ENCODE results near the gene NFIX. TPM values are rescaled to one million over a fixed set of nuclear protein-coding genes. Genes with fewer than 3 reads are reported as not detected.

NFIX gene
- total RNA-seq, 1 donor from 2014 or later: 5.0 TPM

- DNase-seq (ENCODE audit: extremely low read depth, low read depth, low spot score): no peak
These were observed 38.7 kb downstream of the NFIX start for GRCh38 chr19:13033819-13034611.

GRCh38 chr19:13034636-13035035 is 39.4 kb downstream of the NFIX start:
- DNase-seq (ENCODE audit: extremely low read depth, low read depth, low spot score): no peak

GRCh38 chr19:13035820-13036365 is 40.6 kb downstream of the NFIX start:
- no peak for DNase-seq (ENCODE audit: extremely low read depth, low read depth, low spot score)

GRCh38 chr19:13036366-13036976 is 41.2 kb downstream of the NFIX start:
- DNase-seq (ENCODE audit: extremely low read depth, low read depth, low spot score): no peak

GRCh38 chr19:13037161-13037560 is 41.9 kb downstream of the NFIX start:
- DNase-seq (ENCODE audit: extremely low read depth, low read depth, low spot score): no peak

- no peak for DNase-seq (ENCODE audit: extremely low read depth, low read depth, low spot score)
These were observed 42.5 kb downstream of the NFIX start for GRCh38 chr19:13037731-13038130.

GRCh38 chr19:13038306-13039210 is 43.3 kb downstream of the NFIX start:
- DNase-seq (ENCODE audit: extremely low read depth, low read depth, low spot score): no peak

- DNase-seq (ENCODE audit: extremely low read depth, low read depth, low spot score): no peak
These were observed 44.0 kb downstream of the NFIX start for GRCh38 chr19:13039211-13039789.

- no peak for DNase-seq (ENCODE audit: extremely low read depth, low read depth, low spot score)
These were observed 45.1 kb downstream of the NFIX start for GRCh38 chr19:13040232-13040947.

GRCh38 chr19:13040948-13041292 is 45.6 kb downstream of the NFIX start:
- no peak for DNase-seq (ENCODE audit: extremely low read depth, low read depth, low spot score)

GRCh38 chr19:13042443-13043130 is 47.3 kb downstream of the NFIX start:
- DNase-seq (ENCODE audit: extremely low read depth, low read depth, low spot score): no peak

- DNase-seq (ENCODE audit: extremely low read depth, low read depth, low spot score): no peak
These were observed 48.0 kb downstream of the NFIX start for GRCh38 chr19:13043285-13043684.

- DNase-seq (ENCODE audit: extremely low read depth, low read depth, low spot score): no peak
These were observed 49.1 kb downstream of the NFIX start for GRCh38 chr19:13044231-13044836.

GRCh38 chr19:13045812-13046211 is 50.5 kb downstream of the NFIX start:
- no peak for DNase-seq (ENCODE audit: extremely low read depth, low read depth, low spot score)

GRCh38 chr19:13047374-13047773 is 52.1 kb downstream of the NFIX start:
- DNase-seq (ENCODE audit: extremely low read depth, low read depth, low spot score): no peak

GRCh38 chr19:13050274-13050673 is 55.0 kb downstream of the NFIX start:
- DNase-seq (ENCODE audit: extremely low read depth, low read depth, low spot score): no peak

- no peak for DNase-seq (ENCODE audit: extremely low read depth, low read depth, low spot score)
These were observed 56.4 kb downstream of the NFIX start for GRCh38 chr19:13051557-13052165.

GRCh38 chr19:13052447-13053175 is 57.3 kb downstream of the NFIX start:
- DNase-seq (ENCODE audit: extremely low read depth, low read depth, low spot score): no peak

All from glomerular endothelial cell (primary cell).